ENCODE data around the gene CDH4.

Gene CDH4

GRCh38 chr20:61788343-61788742 is 536.3 kb downstream of the CDH4 start:
- TF ChIP-seq CTCF (IDR thresholded peaks at IDR 0.05; ENCODE audit: insufficient read depth, low read length), result no peak
- no peak for TF ChIP-seq GABPA (IDR thresholded peaks at IDR 0.05; ENCODE audit: low read depth)
- no peak for TF ChIP-seq POLR2AphosphoS5 (IDR thresholded peaks at IDR 0.05; ENCODE audit: low read depth)
- H3K27ac ChIP-seq (replicated peaks), result no peak overlapping the region
- no peak overlapping the region for H3K4me3 ChIP-seq (replicated peaks; ENCODE audit: insufficient read depth, low read length)
- DNase-seq (ENCODE audit: low read depth in 1 of 2, low spot score in 1 of 2), result no peak
- no peaks in the 10 kb centered on the region for H3K27me3 ChIP-seq (ENCODE audit: insufficient read depth, poor library complexity, severe bottlenecking)

DNA sequence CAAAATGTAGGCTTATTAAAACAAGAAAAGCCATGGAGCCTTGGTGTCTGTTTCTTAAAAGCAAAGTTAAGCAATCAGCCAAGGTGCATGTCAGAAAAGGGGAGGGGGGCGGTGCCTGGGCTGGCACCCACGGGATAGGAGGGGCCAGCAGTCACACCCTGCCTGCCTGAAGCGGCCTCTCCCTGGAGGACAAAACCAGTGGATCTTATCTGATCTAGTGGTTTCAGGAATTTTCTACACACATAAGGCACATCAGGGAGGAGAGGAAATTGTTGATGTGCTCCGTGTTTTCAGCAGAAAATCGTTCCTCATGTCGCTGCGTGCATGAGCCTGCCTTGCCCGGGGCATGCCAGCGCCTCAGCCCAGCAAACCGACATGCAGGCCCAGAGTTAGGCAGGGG is 537.3 kb downstream of the CDH4 start:
- TF ChIP-seq SPI1 (IDR thresholded peaks at IDR 0.05; ENCODE audit: borderline replicate concordance, low read depth) (no peak), GABPA (IDR thresholded peaks at IDR 0.05; ENCODE audit: low read depth) (no peak), REST (IDR thresholded peaks at IDR 0.05; ENCODE audit: insufficient replicate concordance, low read depth) (no peak), POLR2AphosphoS5 (IDR thresholded peaks at IDR 0.05; ENCODE audit: low read depth) (no peak), CTCF (IDR thresholded peaks at IDR 0.05; ENCODE audit: insufficient read depth, low read length) (no peak)
- no peaks in the 10 kb centered on the region for H3K27me3 ChIP-seq (ENCODE audit: insufficient read depth, poor library complexity, severe bottlenecking)
- no peak for DNase-seq (ENCODE audit: low read depth in 1 of 2, low spot score in 1 of 2)
- H3K27ac ChIP-seq (replicated peaks), result no peak overlapping the region
- H3K4me3 ChIP-seq (replicated peaks; ENCODE audit: insufficient read depth, low read length), result no peak overlapping the region

- Histone ChIP-seq H3K4me3 (replicated peaks; ENCODE audit: insufficient read depth, low read length) (no peak overlapping the region), H3K27ac (replicated peaks) (no peak overlapping the region), H3K27me3 (ENCODE audit: insufficient read depth, poor library complexity, severe bottlenecking) (no peaks in the 10 kb centered on the region)
- DNase-seq (ENCODE audit: low read depth in 1 of 2, low spot score in 1 of 2), result no peak
- TF ChIP-seq REST (IDR thresholded peaks at IDR 0.05; ENCODE audit: insufficient replicate concordance, low read depth) (no peak), CTCF (IDR thresholded peaks at IDR 0.05; ENCODE audit: insufficient read depth, low read length) (no peak), SPI1 (IDR thresholded peaks at IDR 0.05; ENCODE audit: borderline replicate concordance, low read depth) (no peak), GABPA (IDR thresholded peaks at IDR 0.05; ENCODE audit: low read depth) (no peak), POLR2AphosphoS5 (IDR thresholded peaks at IDR 0.05; ENCODE audit: low read depth) (no peak)
Observed at GRCh38 chr20:61790116-61790827, 538.2 kb downstream of the CDH4 start.

DNA sequence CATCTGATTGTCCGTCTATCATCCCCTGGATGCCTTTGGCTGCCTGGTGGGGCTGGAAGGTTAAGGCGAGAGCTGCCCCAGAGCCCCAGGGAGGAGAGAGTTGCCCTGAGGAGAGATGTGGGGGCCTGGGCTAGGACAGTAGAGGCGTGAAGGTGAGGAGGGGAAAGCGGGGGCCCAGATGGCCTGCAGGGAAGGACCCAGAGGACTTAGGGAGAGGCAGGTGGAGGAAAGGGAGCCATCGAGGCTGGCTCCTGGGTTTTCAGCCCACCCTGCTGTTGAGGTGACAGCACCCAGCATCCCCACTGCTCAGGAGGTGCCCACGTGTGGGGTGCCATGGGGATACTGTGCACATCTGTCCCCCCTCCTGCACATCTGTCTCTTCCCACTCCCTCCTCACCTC is 539.9 kb downstream of the CDH4 start:
- Histone ChIP-seq H3K4me3 (replicated peaks; ENCODE audit: insufficient read depth, low read length) (no peak overlapping the region), H3K27ac (replicated peaks) (no peak overlapping the region), H3K27me3 (ENCODE audit: insufficient read depth, poor library complexity, severe bottlenecking) (no peaks in the 10 kb centered on the region)
- no peak for DNase-seq (ENCODE audit: low read depth in 1 of 2, low spot score in 1 of 2)
- TF ChIP-seq CTCF (IDR thresholded peaks at IDR 0.05; ENCODE audit: insufficient read depth, low read length) (no peak), GABPA (IDR thresholded peaks at IDR 0.05; ENCODE audit: low read depth) (no peak), REST (IDR thresholded peaks at IDR 0.05; ENCODE audit: insufficient replicate concordance, low read depth) (no peak), POLR2AphosphoS5 (IDR thresholded peaks at IDR 0.05; ENCODE audit: low read depth) (no peak), SPI1 (IDR thresholded peaks at IDR 0.05; ENCODE audit: borderline replicate concordance, low read depth) (no peak)
